H9 (cell line): ENCODE data around the gene KRT78. TPM values are rescaled to one million over a fixed set of nuclear protein-coding genes. Genes with fewer than 3 reads are reported as not detected.

Experiments
- DNase-seq: peaks from one replicate; pipeline ENCODE4 v3.0.0-alpha.2; 2017
- H2AFZ ChIP-seq: one replicate; pipeline ENCODE4 v1.6.1; 2013; ENCODE audit warnings: mild to moderate bottlenecking, low read length, control low read depth, moderate library complexity
- H2AK5ac ChIP-seq: 2 replicates; pipeline ENCODE4 v1.6.1; 2013; ENCODE audit warnings: low read length, control low read depth, mixed read lengths; ENCODE audit not compliant: insufficient read length
- H2BK120ac ChIP-seq: one replicate; pipeline ENCODE4 v1.6.1; 2013; ENCODE audit warnings: low read depth, mild to moderate bottlenecking, low read length, control low read depth, inconsistent platforms; ENCODE audit not compliant: poor library complexity, severe bottlenecking
- H2BK12ac ChIP-seq: 2 replicates; pipeline ENCODE4 v1.6.1; 2013; ENCODE audit warnings: low read length, control low read depth, mixed read lengths, low read depth; ENCODE audit not compliant: insufficient read length
- H2BK15ac ChIP-seq: 2 replicates; pipeline ENCODE4 v1.6.1; 2013; ENCODE audit warnings: low read depth, low read length, control low read depth
- H2BK20ac ChIP-seq: one replicate; pipeline ENCODE4 v1.6.1; 2013; ENCODE audit warnings: low read depth, mild to moderate bottlenecking, low read length, control low read depth, inconsistent platforms; ENCODE audit not compliant: poor library complexity, severe bottlenecking
- H2BK5ac ChIP-seq: 2 replicates; pipeline ENCODE4 v1.6.1; 2013; ENCODE audit warnings: low read length, control low read depth, mixed read lengths; ENCODE audit not compliant: insufficient read length
- H3K14ac ChIP-seq: 2 replicates; pipeline ENCODE4 v1.6.1; 2013; ENCODE audit warnings: low read length, control low read depth; ENCODE audit not compliant: insufficient read depth
- H3K18ac ChIP-seq: 2 replicates; pipeline ENCODE4 v1.6.1; 2013; ENCODE audit warnings: low read depth, mild to moderate bottlenecking, mixed read lengths, low read length, control low read depth; ENCODE audit not compliant: insufficient read length
- H3K23ac ChIP-seq: 2 replicates; pipeline ENCODE4 v1.6.1; 2013; ENCODE audit warnings: low read length, control low read depth, mixed read lengths, low read depth; ENCODE audit not compliant: insufficient read length
- H3K23me2 ChIP-seq: 2 replicates; pipeline ENCODE4 v1.6.1; 2013; ENCODE audit warnings: low read depth, mild to moderate bottlenecking, mixed read lengths, low read length, control low read depth; ENCODE audit not compliant: insufficient read length, poor library complexity, severe bottlenecking
- H3K27ac ChIP-seq: 2 replicates; pipeline ENCODE4 v1.5.1; 2013; ENCODE audit warnings: low read length, control low read depth, mixed read lengths, low read depth; ENCODE audit not compliant: insufficient read length
- H3K27me3 ChIP-seq: 2 replicates; pipeline ENCODE4 v1.6.1; 2013; ENCODE audit warnings: low read length, control low read depth, inconsistent platforms; ENCODE audit not compliant: insufficient read depth
- H3K4ac ChIP-seq: 2 replicates; pipeline ENCODE4 v1.6.1; 2013; ENCODE audit warnings: low read depth, mild to moderate bottlenecking, control low read depth, inconsistent platforms, low read length, moderate library complexity
- H3K4me1 ChIP-seq: 2 replicates; pipeline ENCODE4 v1.6.1; 2013; ENCODE audit warnings: low read length, control low read depth, inconsistent platforms; ENCODE audit not compliant: insufficient read depth
- H3K4me2 ChIP-seq: 2 replicates; pipeline ENCODE4 v1.6.1; 2013; ENCODE audit warnings: low read length, control low read depth, mixed read lengths; ENCODE audit not compliant: insufficient read length, insufficient read depth
- H3K56ac ChIP-seq: 2 replicates; pipeline ENCODE4 v1.6.1; 2013; ENCODE audit warnings: low read depth, mild to moderate bottlenecking, mixed read lengths, low read length, control low read depth; ENCODE audit not compliant: insufficient read length
- H3K79me1 ChIP-seq: 2 replicates; pipeline ENCODE4 v1.6.1; 2013; ENCODE audit warnings: low read depth, mild to moderate bottlenecking, moderate library complexity, low read length, control low read depth, inconsistent platforms; ENCODE audit not compliant: insufficient read depth, poor library complexity, severe bottlenecking
- H3K79me2 ChIP-seq: 2 replicates; pipeline ENCODE4 v1.6.1; 2013; ENCODE audit warnings: low read length, control low read depth, inconsistent platforms; ENCODE audit not compliant: insufficient read depth
- H3K9ac ChIP-seq: 2 replicates; pipeline ENCODE4 v1.6.1; 2013; ENCODE audit warnings: low read length, control low read depth, mixed read lengths; ENCODE audit not compliant: insufficient read length; ENCODE audit errors: extremely low read depth
- H3K9me3 ChIP-seq: one replicate; pipeline ENCODE4 v1.6.1; 2013; ENCODE audit warnings: low read depth, low read length, inconsistent platforms; ENCODE audit not compliant: control insufficient read depth
- H3T11ph ChIP-seq: one replicate; pipeline ENCODE4 v1.6.1; 2013; ENCODE audit warnings: mild to moderate bottlenecking, low read length, control low read depth, inconsistent platforms
- H4K20me1 ChIP-seq: one replicate; pipeline ENCODE4 v1.6.1; 2013; ENCODE audit not compliant: control insufficient read depth, insufficient read length, insufficient read depth
- H4K5ac ChIP-seq: 2 replicates; pipeline ENCODE4 v1.6.1; 2013; ENCODE audit warnings: low read depth, mild to moderate bottlenecking, mixed read lengths, low read length, control low read depth; ENCODE audit not compliant: insufficient read length
- H4K8ac ChIP-seq: replicated peaks from 2 replicates; pipeline ENCODE4 v1.6.1; 2013; ENCODE audit warnings: low read length, control low read depth, mixed read lengths, low read depth; ENCODE audit not compliant: insufficient read length
- H4K91ac ChIP-seq: 2 replicates; pipeline ENCODE4 v1.6.1; 2013; ENCODE audit warnings: low read depth, mild to moderate bottlenecking, moderate library complexity, mixed read lengths, low read length, control low read depth; ENCODE audit not compliant: insufficient read length
- H3K27ac Mint-ChIP-seq, 3 experiments: 2 replicates in 2 of 3; 3 replicates in 1 of 3; pipeline ENCODE4 v1.8.0; 2020 to 2021; ENCODE audit warnings: mixed read lengths in 3 of 3, mild to moderate bottlenecking in 1 of 3, moderate library complexity in 1 of 3
- H3K27me3 Mint-ChIP-seq: 2 replicates; pipeline ENCODE4 v1.8.0; 2021; ENCODE audit warnings: low read depth, mild to moderate bottlenecking, moderate library complexity, mixed read lengths
- H3K36me3 Mint-ChIP-seq, 3 experiments: 2 replicates in 2 of 3; 3 replicates in 1 of 3; pipeline ENCODE4 v1.8.0; 2020 to 2021; ENCODE audit warnings: low read depth in 3 of 3, mixed read lengths in 3 of 3; ENCODE audit not compliant: insufficient read depth in 1 of 3
- H3K4me1 Mint-ChIP-seq, 2 experiments: 2 replicates each; pipeline ENCODE4 v1.8.0; 2020; ENCODE audit warnings: mixed read lengths in 2 of 2
- H3K4me3 Mint-ChIP-seq, 2 experiments: 2 replicates in 1 of 2; 3 replicates in 1 of 2; pipeline ENCODE4 v1.8.0; 2020 to 2021; ENCODE audit warnings: mild to moderate bottlenecking in 2 of 2, mixed read lengths in 2 of 2, moderate library complexity in 1 of 2
- H3K9me3 Mint-ChIP-seq, 2 experiments: 2 replicates in 1 of 2; 3 replicates in 1 of 2; pipeline ENCODE4 v1.8.0; 2020; ENCODE audit warnings: mild to moderate bottlenecking in 2 of 2, mixed read lengths in 2 of 2, moderate library complexity in 1 of 2
- WGBS: extraction: QIAGEN DNeasy Blood & Tissue Kit; methylation state at CpG from one replicate; pipeline ENCODE4 v1.1.7; 2013; ENCODE audit warnings: missing lambda C conversion rate, low lambda C conversion rate, mixed read lengths; ENCODE audit not compliant: insufficient read length; ENCODE audit errors: extremely low coverage; 5-methylcytosine and 5-hydroxymethylcytosine counted together
- total RNA-seq: library from RNA; stranded (reverse); gene quantifications from 2 replicates; pipeline ENCODE4 v1.2.1, GENCODE V29; 2021
- TF ChIP-seq, protein P1 (sequence below): fragments of 200-600 bp; sonication (generic); conservative IDR thresholded peaks from 3 replicates; pipeline ENCODE4 v1.8.0; 2021; ENCODE audit warnings: antibody characterized with exemption, mild to moderate bottlenecking

The KRT78 gene
- total RNA-seq, 1 experiment from 2014 or later = not detected

DNA sequence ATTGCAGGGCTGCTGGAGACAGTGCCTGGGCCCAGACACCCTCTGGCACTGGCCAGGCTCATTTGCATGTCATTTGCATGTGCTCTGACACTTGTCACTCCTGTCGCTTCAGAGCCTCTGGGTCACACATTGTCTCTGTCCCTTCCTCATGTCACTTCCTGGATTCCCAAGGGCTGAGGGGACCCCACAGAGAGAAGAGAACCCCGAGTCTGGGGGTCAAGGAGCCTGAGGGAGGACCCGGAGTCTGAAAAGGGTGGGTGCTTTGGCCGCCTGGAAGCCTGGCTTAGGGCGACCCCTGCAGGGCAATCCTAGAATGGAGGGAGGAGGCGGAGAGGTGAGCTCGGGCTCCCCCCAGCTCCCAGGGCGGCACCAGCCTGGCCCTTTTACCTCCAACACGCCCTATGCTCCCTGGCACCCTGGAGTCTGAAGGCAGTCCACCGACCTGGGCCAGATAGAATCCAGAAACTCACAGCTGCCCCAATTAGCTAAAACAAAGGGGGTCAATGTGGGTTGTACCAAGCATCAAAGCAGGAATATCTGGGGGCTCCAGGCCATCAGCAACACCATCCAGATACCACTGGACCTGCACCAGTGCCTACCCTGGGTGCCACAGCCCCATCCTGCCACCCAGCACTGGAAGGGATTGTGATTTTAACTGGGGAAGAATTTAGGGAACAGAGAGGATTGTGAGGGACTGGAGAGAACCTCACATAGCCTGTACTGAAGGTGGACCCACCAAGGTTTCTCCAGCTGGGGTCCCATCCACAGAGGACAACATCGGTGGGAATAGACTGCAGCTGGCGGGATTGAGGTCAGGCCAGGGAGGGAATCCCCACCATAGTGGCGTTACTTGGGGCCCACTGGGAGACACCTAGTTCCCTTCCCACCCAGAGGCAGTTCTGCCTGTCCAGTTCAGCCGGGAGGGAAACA is 21.8 kb upstream of the KRT78 start:
- no peak overlapping the region for H3K27ac Mint-ChIP-seq
- H3K4me1 Mint-ChIP-seq = peaks cover 10 to 21% of the 10 kb centered on the region in 2 experiments
- no peak overlapping the region for H3K4ac ChIP-seq
- H3K79me2 ChIP-seq = no peaks in the 10 kb centered on the region
- H3K14ac ChIP-seq = no peak overlapping the region
- H3T11ph ChIP-seq = no peak overlapping the region
- H3K4me2 ChIP-seq = no peak overlapping the region
- H4K5ac ChIP-seq = no peak overlapping the region
- H3K9ac ChIP-seq = no peak overlapping the region
- H3K23ac ChIP-seq = no peak overlapping the region
- no peak overlapping the region for H3K56ac ChIP-seq
- H3K27me3 Mint-ChIP-seq = peaks cover 45% of the 10 kb centered on the region
- H2BK12ac ChIP-seq = no peak overlapping the region
- H2BK120ac ChIP-seq = no peak overlapping the region
- no peak overlapping the region for H2BK15ac ChIP-seq
- peaks cover 3% of the 10 kb centered on the region for H3K23me2 ChIP-seq
- H3K79me1 ChIP-seq = no peaks in the 10 kb centered on the region
- no peaks in the 10 kb centered on the region for H3K36me3 Mint-ChIP-seq
- no peak overlapping the region for H3K4me3 Mint-ChIP-seq
- H2AFZ ChIP-seq = no peak overlapping the region
- H4K20me1 ChIP-seq = no peaks in the 10 kb centered on the region
- no peak overlapping the region for H4K91ac ChIP-seq
- peak; percentile 88 for DNase-seq
- no peak overlapping the region for H3K27ac ChIP-seq
- WGBS = no CpG with 5 or more reads among the region's 14 CpGs
- H3K18ac ChIP-seq = no peak overlapping the region
- no peaks in the 10 kb centered on the region for H3K9me3 Mint-ChIP-seq
- H2BK20ac ChIP-seq = no peak overlapping the region
- TF ChIP-seq, protein P1, sequence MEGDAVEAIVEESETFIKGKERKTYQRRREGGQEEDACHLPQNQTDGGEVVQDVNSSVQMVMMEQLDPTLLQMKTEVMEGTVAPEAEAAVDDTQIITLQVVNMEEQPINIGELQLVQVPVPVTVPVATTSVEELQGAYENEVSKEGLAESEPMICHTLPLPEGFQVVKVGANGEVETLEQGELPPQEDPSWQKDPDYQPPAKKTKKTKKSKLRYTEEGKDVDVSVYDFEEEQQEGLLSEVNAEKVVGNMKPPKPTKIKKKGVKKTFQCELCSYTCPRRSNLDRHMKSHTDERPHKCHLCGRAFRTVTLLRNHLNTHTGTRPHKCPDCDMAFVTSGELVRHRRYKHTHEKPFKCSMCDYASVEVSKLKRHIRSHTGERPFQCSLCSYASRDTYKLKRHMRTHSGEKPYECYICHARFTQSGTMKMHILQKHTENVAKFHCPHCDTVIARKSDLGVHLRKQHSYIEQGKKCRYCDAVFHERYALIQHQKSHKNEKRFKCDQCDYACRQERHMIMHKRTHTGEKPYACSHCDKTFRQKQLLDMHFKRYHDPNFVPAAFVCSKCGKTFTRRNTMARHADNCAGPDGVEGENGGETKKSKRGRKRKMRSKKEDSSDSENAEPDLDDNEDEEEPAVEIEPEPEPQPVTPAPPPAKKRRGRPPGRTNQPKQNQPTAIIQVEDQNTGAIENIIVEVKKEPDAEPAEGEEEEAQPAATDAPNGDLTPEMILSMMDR = peak; percentile 97
- no peak overlapping the region for H4K8ac ChIP-seq
- H3K27me3 ChIP-seq = no peaks in the 10 kb centered on the region; the same call in 1 of the 2 replicates
- no peak overlapping the region for H2AK5ac ChIP-seq
- no peak overlapping the region for H2BK5ac ChIP-seq
- no peaks in the 10 kb centered on the region for H3K4me1 ChIP-seq
- no peaks in the 10 kb centered on the region for H3K9me3 ChIP-seq
